HG02970 (cell line): ENCODE data around the gene FOXC2.

ENCODE experiments used
- ATAC-seq: cut with Tn5 transposase; IDR thresholded peaks from one replicate; pipeline ENCODE4 v1.9.1; 2021; ENCODE audit warnings: mild to moderate bottlenecking, moderate library complexity, moderate number of reproducible peaks; ENCODE audit not compliant: unreplicated experiment, low FRiP score

Gene FOXC2

DNA sequence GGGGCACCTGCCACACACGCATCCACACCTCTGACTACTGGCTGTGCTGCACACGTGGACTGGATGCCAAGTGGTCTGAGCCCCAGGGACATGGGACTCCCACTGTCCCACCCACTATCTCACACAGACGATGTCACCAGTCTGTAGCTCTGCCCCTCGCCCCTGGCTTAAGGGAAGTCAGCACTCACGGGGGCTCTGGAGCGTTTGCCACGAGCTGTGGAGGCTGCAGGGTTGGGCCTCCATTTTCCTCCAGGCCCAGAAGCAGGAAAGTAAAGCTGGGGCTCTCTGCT lies 34.2 kb upstream of the FOXC2 start:
- ATAC-seq: no peak

DNA sequence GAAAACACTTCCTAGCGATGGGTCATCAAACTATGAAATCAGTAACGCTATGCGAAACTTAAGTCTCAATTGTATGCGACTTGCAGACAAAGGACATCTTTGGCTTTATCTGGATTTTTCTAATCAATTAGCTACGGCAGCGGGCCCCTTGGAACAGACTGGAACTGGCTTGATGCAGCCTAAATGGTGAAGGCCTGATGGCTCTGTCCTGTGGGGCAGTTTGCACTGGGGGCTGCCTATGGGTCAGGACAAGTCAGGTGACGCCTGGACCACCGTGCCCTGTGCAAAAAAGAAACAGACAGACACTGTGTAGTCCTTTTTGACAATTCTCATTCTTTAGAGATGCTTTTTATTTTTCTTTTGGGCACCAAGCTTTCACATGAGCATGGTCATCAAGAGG lies 33.6 kb upstream of the FOXC2 start:
- ATAC-seq: no peak

- no peak for ATAC-seq
Measured at GRCh38 chr16:86533767-86534351, 32.8 kb upstream of the FOXC2 start.

DNA sequence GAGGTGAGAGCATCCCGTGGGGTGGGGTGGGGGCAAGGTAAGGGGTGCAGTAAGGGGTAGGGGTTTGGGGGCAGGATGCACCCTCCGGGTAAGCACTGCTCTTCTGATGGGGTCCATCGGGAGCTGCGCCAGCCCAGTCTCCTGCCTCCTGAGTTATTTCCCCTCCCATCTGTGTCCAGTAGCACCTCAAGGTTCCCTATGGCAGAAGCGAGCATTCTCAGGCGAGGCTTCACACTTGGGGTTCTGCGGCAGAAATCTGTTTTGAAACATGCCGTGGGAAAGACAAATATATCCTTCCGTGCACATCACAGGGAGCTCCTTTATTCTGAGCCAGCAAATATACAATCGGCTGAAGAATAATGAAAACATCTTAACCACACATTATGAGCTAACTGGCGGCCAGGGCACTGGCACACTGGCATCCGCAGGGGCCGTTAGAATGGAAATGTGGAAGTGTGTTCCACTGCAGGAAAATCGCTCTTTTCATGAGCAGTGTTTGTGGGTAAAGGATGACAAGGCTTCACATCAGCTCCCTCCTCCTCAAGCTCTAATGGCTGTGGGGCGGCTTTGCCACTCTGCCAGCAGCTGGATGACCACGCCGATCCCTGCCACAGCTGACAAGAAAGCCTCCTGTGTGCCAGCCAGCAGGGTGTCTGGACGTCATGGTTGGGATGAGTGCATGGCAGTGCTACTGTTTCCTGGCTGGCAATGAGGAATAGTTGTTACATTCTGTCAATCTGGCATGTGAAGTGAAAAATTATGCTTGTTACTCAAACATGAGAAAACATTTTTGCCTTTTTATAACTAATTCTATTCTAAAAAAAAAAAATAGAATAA lies 31.6 kb upstream of the FOXC2 start:
- no peak for ATAC-seq

DNA sequence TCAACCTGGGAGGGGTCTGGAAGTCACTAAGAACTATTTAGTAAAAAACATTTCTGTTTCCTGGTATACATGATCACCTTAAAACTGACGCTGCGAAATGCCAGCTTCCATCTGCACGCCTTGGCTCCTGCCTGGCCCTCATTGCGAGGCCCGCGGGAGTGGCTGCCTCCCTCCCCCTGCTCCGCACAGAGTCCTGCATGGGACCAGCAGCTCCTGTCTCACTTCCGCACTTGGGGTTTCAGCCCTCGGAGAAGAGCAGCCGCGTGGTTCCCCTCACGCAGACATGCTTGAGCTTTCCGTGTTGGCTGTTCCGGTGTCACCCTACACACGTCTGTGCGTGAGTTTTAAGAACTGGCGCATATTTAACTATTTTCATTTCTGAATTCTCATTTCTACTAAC lies 30.0 kb upstream of the FOXC2 start:
- ATAC-seq: no peak

DNA sequence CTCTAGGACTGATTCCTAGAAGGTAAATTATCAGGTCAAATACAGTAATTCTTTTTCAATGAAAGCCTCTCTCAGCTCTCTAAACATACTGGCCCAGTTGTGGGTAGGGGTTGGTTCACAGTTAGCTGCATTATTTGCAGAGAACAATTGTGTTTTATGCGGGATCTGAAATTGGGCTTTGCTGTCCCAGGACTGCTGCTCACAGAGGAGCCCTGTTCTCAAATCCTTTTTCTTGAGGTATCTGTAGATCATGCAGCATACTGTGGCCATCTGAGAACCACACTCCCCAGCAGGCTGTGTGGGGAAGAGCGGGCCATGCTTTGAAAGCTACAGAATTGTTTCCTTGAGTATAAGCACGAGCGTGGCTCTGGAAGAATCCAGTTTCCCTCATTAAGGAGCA lies 29.1 kb upstream of the FOXC2 start:
- no peak for ATAC-seq

DNA sequence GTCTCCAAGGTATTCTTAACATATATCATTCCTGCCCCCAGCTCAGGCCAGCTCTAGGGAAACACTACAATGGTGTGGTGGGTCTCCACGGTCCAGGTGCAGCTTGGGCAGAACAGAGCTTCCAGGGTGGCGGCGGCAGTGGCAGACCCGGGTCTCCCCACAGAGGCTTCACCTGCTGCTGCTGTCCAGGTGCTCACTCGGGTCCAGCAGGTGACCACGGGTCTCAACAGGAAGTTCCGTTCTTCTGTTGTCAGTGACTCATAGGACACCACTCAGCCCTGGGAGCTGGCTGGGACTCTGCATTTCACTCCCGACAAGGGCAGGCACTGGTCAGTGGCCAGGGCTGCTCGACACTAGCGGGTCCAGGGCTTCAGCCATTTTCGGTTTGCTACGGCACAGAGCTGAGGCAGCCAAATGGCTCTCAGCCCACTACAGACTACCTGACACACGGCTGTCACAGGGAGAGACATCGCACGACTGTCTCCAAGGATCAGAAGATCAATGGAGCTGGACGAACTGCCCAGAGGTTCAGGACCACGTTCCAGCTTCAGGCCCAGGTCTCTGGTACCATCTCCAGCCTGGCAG lies 28.3 kb upstream of the FOXC2 start:
- ATAC-seq: no peak

DNA sequence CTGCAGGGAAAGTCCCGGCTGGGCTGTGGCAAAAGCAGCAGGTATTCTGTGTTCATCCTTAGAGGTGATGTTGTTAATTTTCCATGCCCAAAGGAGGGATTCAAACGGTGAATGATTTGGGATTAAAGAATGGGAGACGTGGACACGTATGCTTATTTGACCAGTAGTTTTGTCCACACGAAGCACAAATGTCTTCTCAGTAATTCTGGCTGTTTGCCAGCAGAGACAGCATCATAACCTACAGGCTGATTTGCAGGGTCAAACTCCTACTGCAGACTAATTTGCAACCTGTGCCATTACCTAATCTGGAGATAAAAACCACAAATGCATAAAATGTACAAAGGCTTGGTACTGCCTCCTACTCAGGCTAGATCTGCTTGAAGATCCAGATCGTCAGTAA lies 25.7 kb upstream of the FOXC2 start:
- no peak for ATAC-seq

DNA sequence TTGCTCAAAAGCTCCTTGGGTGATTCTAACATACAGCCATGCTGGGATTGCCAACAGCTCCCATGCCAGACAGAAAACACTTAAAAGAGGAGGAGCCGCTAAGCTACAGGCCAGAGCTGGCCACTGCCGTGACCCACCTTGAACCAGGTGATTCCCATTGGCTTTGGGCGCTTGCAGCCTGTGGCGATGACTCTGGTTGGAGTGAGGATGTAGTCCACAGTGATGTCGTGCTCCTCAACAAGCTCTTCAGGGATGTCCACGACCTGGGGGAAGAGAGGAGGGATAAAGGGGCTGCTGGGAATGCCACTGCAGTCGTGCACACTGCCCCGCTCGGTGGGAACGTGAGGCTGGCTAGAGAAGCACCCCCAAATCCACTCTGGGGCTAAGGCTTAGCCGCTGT lies 25.1 kb upstream of the FOXC2 start:
- ATAC-seq: no peak

DNA sequence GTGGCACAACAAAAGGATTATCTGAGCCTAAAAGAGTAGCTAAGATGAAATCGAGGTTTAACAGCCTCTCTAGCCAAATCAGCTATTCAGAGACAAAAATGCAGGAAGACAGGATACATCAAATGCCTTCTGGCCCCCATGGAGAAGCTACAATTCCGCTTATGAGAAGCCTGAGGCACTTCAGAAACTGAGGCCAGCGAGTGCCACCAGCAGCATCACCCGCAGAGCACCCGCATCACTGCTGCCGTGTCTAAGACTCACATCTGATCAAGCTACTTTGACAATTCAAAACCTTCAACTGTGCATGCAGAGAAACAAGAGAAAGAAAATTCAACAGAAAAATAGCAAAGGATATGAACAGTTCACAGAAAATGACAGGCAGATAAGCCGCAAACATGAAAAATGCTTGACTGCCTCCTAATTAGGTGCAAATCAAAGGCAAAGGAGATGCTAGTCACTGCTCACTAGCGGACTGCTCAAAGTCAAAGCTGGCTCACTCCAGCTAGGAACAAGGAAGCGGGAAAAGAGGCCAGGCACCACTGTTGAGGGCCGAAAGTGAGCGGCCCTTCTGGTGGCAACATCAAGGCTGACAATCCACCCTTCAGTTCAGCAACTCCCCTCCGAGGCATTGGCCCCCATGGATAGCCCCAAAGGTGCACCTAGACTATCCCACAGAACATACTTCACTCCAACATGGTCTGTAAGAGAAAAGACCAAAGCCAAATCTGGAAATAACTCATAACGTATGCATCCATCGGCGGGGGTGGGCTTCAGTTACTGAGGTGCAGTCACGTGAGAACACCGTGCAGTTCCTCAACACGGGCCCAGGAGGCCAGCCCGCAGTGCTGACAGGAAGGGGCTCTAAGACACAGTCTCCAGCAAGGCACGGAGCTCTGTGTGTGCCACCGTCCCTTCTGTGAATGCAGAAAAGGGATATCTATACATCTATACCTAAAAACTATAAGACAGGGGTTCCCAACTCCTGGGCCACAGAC lies 23.6 kb upstream of the FOXC2 start:
- ATAC-seq: no peak

DNA sequence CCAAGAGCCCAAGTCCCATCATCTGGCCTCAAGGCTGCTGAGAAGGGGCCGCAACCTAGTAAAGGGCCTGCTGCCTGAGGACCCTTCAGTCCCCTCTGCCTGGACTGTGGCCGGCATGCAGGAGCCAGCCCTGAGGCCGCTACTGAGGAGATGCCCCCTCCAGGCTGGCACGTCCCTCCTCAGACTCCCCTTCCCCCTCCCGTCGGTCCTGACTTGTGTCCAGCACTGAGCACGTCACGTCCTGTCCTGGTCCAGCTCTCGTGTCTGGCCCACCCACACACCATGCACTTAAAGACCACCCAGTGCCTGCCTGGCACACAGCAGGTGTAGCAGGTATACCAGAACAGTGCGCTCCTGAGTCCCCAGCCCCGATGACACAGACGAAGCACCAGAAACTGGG lies 21.1 kb upstream of the FOXC2 start:
- no peak for ATAC-seq

DNA sequence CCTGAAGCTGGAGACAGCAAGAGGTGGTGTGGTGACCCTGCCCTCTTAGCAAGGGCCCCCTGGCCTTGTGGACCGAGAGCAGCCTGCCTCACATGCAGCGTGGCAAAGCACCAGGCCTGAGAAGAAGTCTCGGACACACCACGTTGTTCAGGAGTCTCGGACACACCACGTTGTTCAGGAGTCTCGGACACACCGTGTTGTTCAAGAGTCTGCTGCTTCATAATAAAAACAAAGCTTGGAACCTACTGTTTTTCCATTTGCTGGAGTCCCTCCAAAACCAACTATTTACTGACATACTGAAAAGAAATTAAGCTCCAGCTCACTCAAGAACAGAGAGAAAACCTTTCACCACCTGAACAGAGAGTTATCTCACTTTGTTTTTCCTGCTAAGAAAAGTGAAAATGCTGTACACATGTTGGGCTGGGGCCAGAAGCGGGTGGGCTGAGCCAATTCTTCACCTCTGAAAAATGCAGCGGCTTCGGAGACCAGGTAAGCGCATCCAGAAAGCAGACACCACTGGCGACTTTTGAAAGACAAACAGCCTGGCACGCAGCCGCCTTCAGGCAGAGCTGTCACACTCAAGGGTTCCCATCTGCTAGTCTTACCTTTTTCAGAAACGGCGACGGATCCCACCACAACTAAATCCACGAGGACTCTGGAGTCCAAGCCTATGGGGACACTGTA lies 20.5 kb upstream of the FOXC2 start:
- no peak for ATAC-seq

DNA sequence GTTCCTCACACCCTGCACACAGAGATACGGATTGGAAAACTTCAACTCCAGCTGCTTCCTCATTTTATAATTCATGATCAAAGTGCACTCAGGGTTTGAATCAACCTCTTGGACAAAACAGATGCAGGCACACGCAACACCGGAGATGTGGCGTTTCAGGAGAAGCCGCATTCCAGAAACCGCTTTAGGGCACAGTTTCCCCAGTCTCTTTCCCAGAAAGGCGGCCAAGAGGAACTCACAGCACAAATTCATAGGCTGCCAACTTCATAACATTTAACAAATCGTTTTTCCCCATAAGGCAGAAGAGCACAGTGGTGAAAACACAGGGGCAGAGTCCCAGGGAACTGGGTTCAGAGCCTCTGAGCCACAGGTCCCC lies 20.0 kb upstream of the FOXC2 start:
- ATAC-seq: no peak

DNA sequence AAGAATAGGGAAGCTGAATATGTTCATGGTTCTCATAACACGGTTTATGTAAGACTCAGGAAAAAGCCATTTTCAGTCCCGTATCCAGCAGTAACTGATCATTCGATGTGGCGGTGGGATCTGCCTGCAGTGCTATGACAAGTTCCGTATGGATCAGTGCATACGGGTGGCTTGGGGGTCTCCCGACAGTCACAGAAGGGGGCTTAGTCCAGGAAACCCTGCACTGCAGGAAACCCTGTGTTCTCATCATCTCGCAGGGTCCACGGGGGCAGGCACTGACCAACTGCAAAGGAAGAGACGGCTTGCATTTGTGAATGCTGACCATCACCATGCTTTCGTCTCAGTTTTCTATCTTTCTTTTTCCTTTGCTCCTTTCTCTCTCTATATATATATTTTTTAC lies 19.3 kb upstream of the FOXC2 start:
- no peak for ATAC-seq

- no peak for ATAC-seq
Measured at GRCh38 chr16:86549076-86549892, 17.3 kb upstream of the FOXC2 start.

DNA sequence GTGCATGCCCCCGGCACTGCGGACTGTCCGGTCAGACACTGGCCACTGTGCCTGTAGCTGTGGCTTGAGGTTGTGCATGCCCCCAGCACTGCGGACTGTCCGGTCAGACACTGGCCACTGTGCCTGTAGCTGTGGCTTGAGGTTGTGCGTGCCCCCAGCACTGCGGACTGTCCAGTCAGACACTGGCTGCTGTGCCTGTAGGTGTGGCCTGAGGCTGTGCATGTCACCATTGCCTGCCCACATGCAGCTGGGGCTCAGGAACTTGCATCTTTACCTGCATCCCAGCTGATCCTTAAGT lies 16.8 kb upstream of the FOXC2 start:
- ATAC-seq: no peak

GRCh38 chr16:86550281-86550680 lies 16.3 kb upstream of the FOXC2 start:
- ATAC-seq: no peak

DNA sequence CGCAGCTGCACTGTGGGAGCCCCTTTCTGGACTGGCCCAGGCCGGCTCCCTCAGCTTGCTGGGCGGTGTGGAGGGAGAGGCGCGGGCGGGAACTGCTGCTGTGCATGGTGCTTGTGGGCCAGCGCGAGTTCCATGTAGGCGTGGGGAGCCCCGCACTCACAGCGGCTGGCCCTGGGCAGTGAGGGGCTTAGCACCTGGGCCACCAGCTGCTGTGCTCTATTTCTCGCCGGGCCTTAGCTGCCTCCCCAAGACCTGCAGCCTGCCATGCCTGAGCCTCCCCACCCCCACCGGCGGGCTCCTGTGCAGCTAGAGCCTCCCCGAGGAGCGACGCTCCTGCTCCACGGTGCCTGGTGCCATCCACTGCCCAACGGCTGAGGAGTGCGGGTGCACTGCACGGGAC lies 13.3 kb upstream of the FOXC2 start:
- no peak for ATAC-seq

DNA sequence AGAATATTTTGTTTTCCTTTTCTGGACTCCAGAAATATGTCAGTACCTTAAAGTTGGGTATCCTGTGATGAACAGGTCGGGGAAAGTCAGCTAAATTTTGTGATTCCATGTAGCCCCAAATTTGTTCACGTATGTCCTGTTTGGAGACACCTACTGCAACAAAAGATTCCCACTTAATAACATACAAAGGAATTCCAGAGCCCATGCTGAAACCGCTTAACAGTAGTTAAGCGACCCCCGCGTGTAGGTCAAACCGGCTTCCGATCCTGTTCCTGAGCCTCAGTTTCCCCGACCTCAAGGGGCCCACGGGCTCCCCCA lies 12.1 kb upstream of the FOXC2 start:
- ATAC-seq: no peak
